ENCODE data around the gene BLOC1S3.

The BLOC1S3 gene

DNA sequence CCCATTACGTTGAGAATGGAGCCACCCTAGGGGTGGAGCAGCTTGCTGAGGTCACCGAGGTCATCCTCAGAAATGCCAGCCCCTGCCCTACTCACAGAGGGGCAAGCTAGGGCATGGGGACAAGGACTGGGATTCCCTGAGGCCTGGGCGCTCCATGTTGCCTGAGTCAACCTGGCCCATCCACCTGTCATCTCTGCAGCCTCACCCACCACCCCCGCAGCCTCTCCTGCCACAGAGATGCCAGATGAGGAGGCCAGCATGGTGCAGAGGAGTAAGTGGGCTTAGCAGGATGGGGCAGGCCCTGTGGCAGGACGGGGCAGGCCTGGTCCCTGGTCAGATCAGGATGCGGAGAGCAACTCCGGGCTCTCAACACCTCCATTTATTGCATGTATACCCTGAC lies 27.3 kb upstream of the BLOC1S3 start:
- H3K4me3 ChIP-seq (ENCODE audit: low read depth, low read length): no peak overlapping the region

DNA sequence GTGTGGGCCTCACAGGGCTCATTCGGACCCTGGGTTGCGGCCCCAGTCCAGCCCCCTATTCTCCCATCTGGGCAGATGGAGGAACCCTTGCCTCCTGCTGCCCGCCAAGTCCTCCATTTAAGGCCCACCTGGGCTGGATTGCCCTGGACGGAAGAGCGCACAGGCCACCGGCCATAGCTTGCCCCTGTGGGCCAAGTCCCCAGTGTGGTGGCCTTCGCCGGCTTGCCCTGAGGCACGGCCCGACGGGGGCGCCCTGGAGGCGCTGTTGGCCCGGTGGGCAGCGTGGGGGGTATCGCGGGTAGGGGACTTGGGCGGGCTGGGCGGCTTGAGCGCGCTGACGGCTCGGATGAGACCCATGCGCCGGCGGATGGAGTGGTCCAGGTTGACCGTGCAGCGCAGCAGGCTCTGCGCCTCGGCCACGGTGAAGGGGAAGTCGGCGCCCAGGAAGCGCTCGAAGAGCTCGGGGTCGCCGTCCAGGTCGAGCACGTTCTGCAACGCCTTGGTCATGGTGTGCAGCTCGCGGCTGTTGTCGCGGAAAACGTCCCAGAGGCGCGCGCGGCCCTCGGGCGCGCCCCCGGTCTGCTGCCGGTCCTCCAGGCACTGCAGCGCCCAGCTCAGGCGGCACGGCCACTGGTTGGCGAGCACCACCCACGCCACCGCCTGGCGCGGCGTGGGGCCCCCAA lies 26.6 kb upstream of the BLOC1S3 start:
- TF ChIP-seq, protein P1, sequence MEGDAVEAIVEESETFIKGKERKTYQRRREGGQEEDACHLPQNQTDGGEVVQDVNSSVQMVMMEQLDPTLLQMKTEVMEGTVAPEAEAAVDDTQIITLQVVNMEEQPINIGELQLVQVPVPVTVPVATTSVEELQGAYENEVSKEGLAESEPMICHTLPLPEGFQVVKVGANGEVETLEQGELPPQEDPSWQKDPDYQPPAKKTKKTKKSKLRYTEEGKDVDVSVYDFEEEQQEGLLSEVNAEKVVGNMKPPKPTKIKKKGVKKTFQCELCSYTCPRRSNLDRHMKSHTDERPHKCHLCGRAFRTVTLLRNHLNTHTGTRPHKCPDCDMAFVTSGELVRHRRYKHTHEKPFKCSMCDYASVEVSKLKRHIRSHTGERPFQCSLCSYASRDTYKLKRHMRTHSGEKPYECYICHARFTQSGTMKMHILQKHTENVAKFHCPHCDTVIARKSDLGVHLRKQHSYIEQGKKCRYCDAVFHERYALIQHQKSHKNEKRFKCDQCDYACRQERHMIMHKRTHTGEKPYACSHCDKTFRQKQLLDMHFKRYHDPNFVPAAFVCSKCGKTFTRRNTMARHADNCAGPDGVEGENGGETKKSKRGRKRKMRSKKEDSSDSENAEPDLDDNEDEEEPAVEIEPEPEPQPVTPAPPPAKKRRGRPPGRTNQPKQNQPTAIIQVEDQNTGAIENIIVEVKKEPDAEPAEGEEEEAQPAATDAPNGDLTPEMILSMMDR (IDR thresholded peaks at IDR 0.05; ENCODE audit: control insufficient read depth, extremely low read depth, insufficient read depth): no peak
- no peak for DNase-seq (ENCODE audit: low read depth)
- no peak overlapping the region for H3K4me3 ChIP-seq (ENCODE audit: low read depth, low read length)

More for the DNA sequence above, 27.3 kb upstream of the BLOC1S3 start:
- no peak for DNase-seq (ENCODE audit: low read depth)
- TF ChIP-seq, protein P1 (IDR thresholded peaks at IDR 0.05; ENCODE audit: control insufficient read depth, extremely low read depth, insufficient read depth): no peak

DNA sequence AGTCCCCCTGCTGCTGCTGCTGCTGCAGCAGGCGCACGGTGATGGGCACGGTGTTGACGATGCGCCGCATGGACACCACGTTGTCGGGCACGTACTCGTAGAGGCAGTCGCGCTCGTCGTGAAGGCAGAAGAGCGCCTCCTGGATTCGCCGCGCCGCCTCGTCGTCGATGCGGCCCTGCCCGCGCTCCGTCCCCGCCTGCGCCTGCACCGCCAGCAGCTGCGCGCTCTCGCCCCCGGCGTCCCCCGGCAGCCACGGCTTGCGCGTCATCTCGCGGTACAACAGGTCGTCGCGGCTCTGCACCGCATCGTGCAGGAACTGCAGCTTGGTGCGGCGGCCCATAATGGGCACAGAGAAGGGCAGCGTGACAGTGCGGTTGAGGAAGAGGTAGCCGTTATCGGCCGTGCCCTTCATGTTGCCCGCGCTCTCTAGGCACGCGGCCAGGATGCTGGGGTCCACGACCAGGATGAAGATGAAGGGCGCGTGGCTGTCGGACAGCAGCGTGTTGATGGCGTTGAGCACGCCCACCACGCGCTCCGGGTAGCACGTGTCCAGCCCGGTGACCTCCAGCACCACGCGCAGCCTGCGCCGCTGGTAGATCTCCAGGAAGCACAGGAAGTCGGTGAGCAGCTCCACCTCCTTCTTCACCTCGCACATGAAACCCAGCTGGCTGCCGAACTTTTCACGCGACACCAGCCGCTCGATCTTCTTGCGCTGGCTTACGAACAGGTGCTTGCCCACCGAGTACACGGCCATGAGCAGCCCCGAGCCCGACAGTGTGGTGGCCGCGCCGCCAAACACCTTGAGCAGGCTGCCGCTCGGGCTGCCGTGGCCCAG lies 25.9 kb upstream of the BLOC1S3 start:
- no peak for DNase-seq (ENCODE audit: low read depth)
- TF ChIP-seq, protein P1 (IDR thresholded peaks at IDR 0.05; ENCODE audit: control insufficient read depth, extremely low read depth, insufficient read depth): no peak
- H3K4me3 ChIP-seq (ENCODE audit: low read depth, low read length): no peak overlapping the region

DNA sequence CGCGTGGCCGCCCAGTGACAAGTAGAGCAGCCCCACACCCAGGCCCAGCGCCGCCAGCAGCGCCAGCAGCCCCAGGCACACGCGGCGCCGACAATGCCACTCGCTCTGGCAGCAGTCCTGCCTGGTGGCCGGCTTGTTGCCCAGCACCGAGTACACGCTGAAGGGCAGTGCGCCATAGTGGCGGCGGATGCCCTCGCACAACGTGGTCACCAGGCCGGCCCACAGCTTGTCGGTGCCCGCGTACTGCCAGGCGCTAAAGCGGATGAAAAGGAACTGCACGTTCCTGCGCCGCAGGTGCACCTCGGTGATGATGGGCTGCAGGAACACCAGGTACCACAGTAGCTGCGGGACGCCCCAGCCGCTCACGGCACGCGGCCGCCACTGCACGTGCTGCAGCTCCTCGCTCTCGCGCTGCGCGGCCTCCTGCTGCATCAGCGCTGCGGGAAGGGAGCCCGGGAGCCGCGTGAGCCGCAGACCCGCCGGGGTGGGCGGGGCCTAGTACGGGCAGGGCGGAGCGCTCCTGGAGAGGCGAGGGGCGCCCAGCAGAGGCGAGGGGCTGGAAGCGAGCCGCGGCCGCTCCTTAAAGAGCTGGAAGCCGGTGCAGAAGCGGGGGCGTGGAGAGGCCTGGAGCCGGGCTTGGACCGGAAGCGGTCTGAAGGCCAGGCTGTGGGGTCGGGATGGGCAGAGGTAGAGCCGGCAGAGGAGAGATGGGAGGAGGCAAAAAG lies 25.1 kb upstream of the BLOC1S3 start:
- no peak for DNase-seq (ENCODE audit: low read depth)
- TF ChIP-seq, protein P1 (IDR thresholded peaks at IDR 0.05; ENCODE audit: control insufficient read depth, extremely low read depth, insufficient read depth): no peak
- H3K4me3 ChIP-seq (ENCODE audit: low read depth, low read length): no peak overlapping the region

DNA sequence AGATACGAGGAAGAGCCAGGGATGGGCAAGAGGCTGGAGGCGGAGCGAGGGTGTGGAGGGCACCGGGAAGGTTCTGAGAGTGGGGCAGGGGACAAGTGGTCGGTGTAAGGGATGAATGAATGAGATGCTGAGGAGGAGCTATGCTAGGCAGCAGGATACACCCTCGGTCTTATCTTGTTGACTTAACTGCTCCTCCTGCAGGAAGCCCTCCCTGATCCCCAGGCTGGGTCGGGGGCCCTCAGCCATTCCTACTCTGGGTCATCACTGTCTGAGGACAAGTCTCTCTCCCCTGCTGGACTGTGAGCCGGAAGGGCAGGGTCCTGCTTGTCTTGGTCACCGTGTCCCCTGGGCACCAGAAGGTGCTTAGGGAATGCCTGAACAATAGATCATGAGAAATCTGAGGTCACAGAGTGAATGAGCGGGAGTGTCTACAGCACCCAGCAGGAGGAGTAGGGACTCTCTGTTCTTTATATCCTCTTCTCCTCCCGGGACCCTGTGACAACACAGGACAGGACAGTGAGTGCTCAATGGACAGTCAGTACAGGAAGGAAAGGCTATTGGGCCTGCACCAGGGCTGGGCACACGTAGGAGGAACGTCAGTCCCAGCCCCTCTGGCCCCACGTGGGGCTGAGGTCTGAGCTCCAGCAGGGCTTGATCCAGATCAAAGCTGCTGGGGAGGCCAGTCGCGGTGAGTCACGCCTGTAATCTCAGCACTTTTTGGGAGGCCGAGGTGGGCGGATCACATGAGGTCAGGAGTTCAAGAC lies 24.3 kb upstream of the BLOC1S3 start:
- no peak for DNase-seq (ENCODE audit: low read depth)
- no peak overlapping the region for H3K4me3 ChIP-seq (ENCODE audit: low read depth, low read length)
- TF ChIP-seq, protein P1 (IDR thresholded peaks at IDR 0.05; ENCODE audit: control insufficient read depth, extremely low read depth, insufficient read depth): no peak

DNA sequence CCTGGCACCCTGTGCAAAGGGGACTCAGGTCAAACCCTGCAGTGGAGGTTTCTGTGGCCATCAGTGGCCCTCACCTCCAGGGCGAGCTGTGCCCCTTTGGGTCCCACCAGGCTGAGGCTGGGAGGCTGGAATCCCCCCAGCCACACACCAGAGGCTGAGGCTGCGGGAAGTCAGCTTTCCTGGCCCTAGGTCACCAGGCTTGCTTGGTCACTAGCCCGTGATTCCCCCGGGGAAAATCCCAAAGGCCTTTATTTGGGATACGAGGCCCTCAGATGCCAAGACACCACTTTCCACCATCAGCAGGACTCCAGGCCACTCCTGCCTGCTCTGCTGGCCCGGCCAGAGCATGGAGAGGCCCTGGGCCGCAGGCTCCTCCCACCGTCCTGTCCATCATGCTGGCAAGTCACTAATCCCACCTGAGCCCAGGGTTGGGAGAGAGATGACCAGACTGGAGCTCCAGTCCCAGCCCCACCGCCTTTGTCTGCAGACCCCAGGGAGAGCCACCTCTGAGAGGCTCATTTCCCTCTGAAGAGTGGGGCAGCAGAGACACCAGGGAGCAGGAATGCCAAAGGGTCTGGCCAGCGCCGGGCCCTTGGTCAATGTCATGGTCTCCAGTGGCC lies 22.5 kb upstream of the BLOC1S3 start:
- DNase-seq (ENCODE audit: low read depth): no peak
- TF ChIP-seq, protein P1 (IDR thresholded peaks at IDR 0.05; ENCODE audit: control insufficient read depth, extremely low read depth, insufficient read depth): no peak
- H3K4me3 ChIP-seq (ENCODE audit: low read depth, low read length): no peak overlapping the region

Measured in LNCaP clone FGC (cell line).